ENCODE results near the gene KCNA2. TPM values are rescaled to one million over a fixed set of nuclear protein-coding genes. Genes with fewer than 3 reads are reported as not detected.

KCNA2 gene
- polyA plus RNA-seq, 1 of the 3 experiments (the other 2 are of a cell fraction): not detected

DNA sequence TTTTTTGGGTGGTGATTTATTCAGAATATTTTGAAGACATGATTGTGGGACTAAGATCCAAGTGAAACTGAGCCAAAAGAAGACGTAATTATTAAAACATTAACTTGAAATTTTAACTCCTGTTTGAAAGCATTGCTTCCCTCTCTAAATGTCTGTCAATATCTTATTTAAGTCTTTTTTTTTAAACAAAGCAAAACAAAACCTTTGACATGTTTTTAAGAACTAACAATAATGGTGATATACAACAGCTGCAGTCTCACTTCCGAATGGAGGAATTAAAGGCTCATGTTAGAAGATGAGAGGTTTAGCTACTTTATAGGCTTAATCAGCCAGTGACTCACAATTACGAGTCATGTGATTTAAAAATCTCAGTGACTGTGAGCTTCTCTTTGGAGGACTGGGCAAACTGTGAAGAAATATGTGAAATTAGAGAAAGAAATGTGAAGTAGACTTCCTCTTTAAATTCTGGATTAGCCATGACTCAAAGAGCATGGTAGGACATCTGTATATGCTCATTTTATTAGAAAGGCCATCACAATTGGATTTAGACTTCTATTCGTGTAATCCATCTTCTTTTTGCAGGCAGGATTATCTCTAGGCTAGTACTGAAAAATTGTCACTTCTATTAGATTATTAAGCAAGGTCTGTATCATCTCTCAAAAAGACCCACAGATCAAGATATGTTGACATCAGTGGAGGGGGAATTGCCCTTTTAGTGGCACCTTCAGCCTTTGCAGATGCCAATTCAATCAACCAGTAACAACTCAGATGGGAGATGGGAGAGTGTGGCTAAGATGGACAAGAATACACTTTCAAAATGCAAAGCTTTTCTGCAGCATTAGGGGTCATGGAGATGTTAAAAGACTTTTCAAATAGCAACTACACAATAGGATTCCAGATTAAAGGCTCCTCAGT lies 39.9 kb upstream of the KCNA2 start:
- H3K4me1 ChIP-seq (ENCODE audit: control insufficient read depth in 1 of 2, insufficient read depth in 2 of 2, low read depth in 1 of 2, low read length in 1 of 2): peaks cover 0 to 23% of the 10 kb centered on the region in 2 experiments; a peak in 1 of 4 replicates
- POLR2A ChIA-PET: no interaction called here
- DNase-seq: no peak
- H3K4me2 ChIP-seq: no peak overlapping the region
- CTCF ChIA-PET: interaction anchor here (1.3 to 22.5 kb wide), 9 partner anchors 12 to 150 kb away, joined by 4 to 197 read pairs (median 8); no protein-coding TSS in a partner anchor
- no peaks in the 10 kb centered on the region for H4K20me1 ChIP-seq (ENCODE audit: insufficient read depth)
- H3K4me3 ChIP-seq (ENCODE audit: low read depth in 2 of 2, low read length in 1 of 2): no peak overlapping the region
- no peaks in the 10 kb centered on the region for H3F3A ChIP-seq (replicated peaks; ENCODE audit: insufficient read depth)
- no peaks in the 10 kb centered on the region for H3K27me3 ChIP-seq (ENCODE audit: insufficient read depth)
- H3K27ac ChIP-seq (ENCODE audit: low read depth in 2 of 2, low read length in 1 of 2): no peak overlapping the region
- no peak overlapping the region for H3K9ac ChIP-seq
- TF ChIP-seq, protein P1, sequence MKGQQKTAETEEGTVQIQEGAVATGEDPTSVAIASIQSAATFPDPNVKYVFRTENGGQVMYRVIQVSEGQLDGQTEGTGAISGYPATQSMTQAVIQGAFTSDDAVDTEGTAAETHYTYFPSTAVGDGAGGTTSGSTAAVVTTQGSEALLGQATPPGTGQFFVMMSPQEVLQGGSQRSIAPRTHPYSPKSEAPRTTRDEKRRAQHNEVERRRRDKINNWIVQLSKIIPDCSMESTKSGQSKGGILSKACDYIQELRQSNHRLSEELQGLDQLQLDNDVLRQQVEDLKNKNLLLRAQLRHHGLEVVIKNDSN (IDR thresholded peaks at IDR 0.05; ENCODE audit: borderline replicate concordance, low read depth): no peak
- TF ChIP-seq, protein P2, sequence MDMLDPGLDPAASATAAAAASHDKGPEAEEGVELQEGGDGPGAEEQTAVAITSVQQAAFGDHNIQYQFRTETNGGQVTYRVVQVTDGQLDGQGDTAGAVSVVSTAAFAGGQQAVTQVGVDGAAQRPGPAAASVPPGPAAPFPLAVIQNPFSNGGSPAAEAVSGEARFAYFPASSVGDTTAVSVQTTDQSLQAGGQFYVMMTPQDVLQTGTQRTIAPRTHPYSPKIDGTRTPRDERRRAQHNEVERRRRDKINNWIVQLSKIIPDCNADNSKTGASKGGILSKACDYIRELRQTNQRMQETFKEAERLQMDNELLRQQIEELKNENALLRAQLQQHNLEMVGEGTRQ (IDR thresholded peaks at IDR 0.05; ENCODE audit: borderline replicate concordance, low read depth, low read length): no peak
- TF ChIP-seq, protein P3, sequence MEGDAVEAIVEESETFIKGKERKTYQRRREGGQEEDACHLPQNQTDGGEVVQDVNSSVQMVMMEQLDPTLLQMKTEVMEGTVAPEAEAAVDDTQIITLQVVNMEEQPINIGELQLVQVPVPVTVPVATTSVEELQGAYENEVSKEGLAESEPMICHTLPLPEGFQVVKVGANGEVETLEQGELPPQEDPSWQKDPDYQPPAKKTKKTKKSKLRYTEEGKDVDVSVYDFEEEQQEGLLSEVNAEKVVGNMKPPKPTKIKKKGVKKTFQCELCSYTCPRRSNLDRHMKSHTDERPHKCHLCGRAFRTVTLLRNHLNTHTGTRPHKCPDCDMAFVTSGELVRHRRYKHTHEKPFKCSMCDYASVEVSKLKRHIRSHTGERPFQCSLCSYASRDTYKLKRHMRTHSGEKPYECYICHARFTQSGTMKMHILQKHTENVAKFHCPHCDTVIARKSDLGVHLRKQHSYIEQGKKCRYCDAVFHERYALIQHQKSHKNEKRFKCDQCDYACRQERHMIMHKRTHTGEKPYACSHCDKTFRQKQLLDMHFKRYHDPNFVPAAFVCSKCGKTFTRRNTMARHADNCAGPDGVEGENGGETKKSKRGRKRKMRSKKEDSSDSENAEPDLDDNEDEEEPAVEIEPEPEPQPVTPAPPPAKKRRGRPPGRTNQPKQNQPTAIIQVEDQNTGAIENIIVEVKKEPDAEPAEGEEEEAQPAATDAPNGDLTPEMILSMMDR (IDR thresholded peaks at IDR 0.05): no peak
- TF ChIP-seq RXRA (IDR thresholded peaks at IDR 0.05; ENCODE audit: borderline replicate concordance, low read depth): no peak
- no peak for TF ChIP-seq POLR2AphosphoS5 (IDR thresholded peaks at IDR 0.05; ENCODE audit: low read depth, low read length)
- TF ChIP-seq GABPA (IDR thresholded peaks at IDR 0.05; ENCODE audit: low read depth): no peak
- TF ChIP-seq TCF12 (IDR thresholded peaks at IDR 0.05): no peak
- TF ChIP-seq, protein P4, sequence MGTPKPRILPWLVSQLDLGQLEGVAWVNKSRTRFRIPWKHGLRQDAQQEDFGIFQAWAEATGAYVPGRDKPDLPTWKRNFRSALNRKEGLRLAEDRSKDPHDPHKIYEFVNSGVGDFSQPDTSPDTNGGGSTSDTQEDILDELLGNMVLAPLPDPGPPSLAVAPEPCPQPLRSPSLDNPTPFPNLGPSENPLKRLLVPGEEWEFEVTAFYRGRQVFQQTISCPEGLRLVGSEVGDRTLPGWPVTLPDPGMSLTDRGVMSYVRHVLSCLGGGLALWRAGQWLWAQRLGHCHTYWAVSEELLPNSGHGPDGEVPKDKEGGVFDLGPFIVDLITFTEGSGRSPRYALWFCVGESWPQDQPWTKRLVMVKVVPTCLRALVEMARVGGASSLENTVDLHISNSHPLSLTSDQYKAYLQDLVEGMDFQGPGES (IDR thresholded peaks at IDR 0.05; ENCODE audit: low read depth, low read length): no peak
- TF ChIP-seq JUND (IDR thresholded peaks at IDR 0.05): no peak
- TF ChIP-seq RFX5 (IDR thresholded peaks at IDR 0.05; ENCODE audit: low read length): no peak
- no peak for TF ChIP-seq NRF1 (IDR thresholded peaks at IDR 0.05; ENCODE audit: low read depth, low read length)
- TF ChIP-seq TAF1 (IDR thresholded peaks at IDR 0.05; ENCODE audit: borderline replicate concordance, low read depth, low read length): no peak
- TF ChIP-seq YY1 (IDR thresholded peaks at IDR 0.05; ENCODE audit: low read depth): no peak
- no peak for TF ChIP-seq FOXJ3 (CRISPR knock-in tag; IDR thresholded peaks at IDR 0.05)
- no peak for TF ChIP-seq EZH2phosphoT487 (IDR thresholded peaks at IDR 0.05; ENCODE audit: borderline replicate concordance, low read depth)
- TF ChIP-seq, protein P5, sequence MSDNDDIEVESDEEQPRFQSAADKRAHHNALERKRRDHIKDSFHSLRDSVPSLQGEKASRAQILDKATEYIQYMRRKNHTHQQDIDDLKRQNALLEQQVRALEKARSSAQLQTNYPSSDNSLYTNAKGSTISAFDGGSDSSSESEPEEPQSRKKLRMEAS (IDR thresholded peaks at IDR 0.05; ENCODE audit: low read depth): no peak
- no peak for TF ChIP-seq SIN3A (IDR thresholded peaks at IDR 0.05; ENCODE audit: borderline replicate concordance, low read depth, low read length)
- no peak for TF ChIP-seq CHD2 (IDR thresholded peaks at IDR 0.05; ENCODE audit: low read length, partially characterized antibody)
- no peak overlapping the region for H2AFZ ChIP-seq (ENCODE audit: low read depth)
- no peaks in the 10 kb centered on the region for H3K9me2 ChIP-seq
- H3K36me3 ChIP-seq (replicated peaks in 1 of 2; ENCODE audit: control insufficient read depth in 1 of 2, insufficient read depth in 2 of 2, low read length in 1 of 2): no peaks in the 10 kb centered on the region
- H3K9me3 ChIP-seq: no peaks in the 10 kb centered on the region
- WGBS (ENCODE audit: low lambda C conversion rate): 27% methylated on average over 4 of the region's 4 CpGs
- H3K79me2 ChIP-seq (ENCODE audit: insufficient read depth): no peaks in the 10 kb centered on the region

Measured in SK-N-SH (cell line).